IPS-20b (cell line): ENCODE results near the gene NID1.
"Not testable (repeated sequence)": the region's sequence is repeated elsewhere in the genome, so short reads cannot be mapped to it uniquely, and the experiment has no call there.

Source experiments
- H3K27ac ChIP-seq: one replicate; pipeline ENCODE4 v1.5.1; 2013; ENCODE audit warnings: low read length
- H3K27me3 ChIP-seq: 2 replicates; pipeline ENCODE4 v1.6.1; 2013; ENCODE audit warnings: mild to moderate bottlenecking, low read length, inconsistent platforms; ENCODE audit not compliant: insufficient read depth
- H3K36me3 ChIP-seq: 2 replicates; pipeline ENCODE4 v1.6.1; 2013; ENCODE audit warnings: low read depth, mild to moderate bottlenecking, inconsistent platforms, low read length, moderate library complexity; ENCODE audit not compliant: insufficient read depth
- H3K4me1 ChIP-seq: 2 replicates; pipeline ENCODE4 v1.6.1; 2013; ENCODE audit warnings: mild to moderate bottlenecking, control low read depth, inconsistent platforms, low read length, moderate library complexity; ENCODE audit not compliant: insufficient read depth
- H3K4me3 ChIP-seq: 2 replicates; pipeline ENCODE4 v1.5.1; 2013; ENCODE audit warnings: mild to moderate bottlenecking, low read length, inconsistent platforms
- H3K9ac ChIP-seq: 2 replicates; pipeline ENCODE4 v1.6.1; 2013; ENCODE audit warnings: low read depth, mild to moderate bottlenecking, inconsistent platforms, low read length, moderate library complexity
- H3K9me3 ChIP-seq: 2 replicates; pipeline ENCODE4 v1.6.1; 2013; ENCODE audit warnings: mild to moderate bottlenecking, low read depth, low read length, inconsistent platforms; ENCODE audit not compliant: insufficient read depth

Gene NID1

GRCh38 chr1:235937123-235937522 lies 127.8 kb downstream of the NID1 start:
- no peaks in the 10 kb centered on the region for H3K36me3 ChIP-seq
- H3K27me3 ChIP-seq: peaks cover 4% of the 10 kb centered on the region; the same call in 1 of the 2 replicates
- H3K9ac ChIP-seq: no peak overlapping the region
- H3K4me3 ChIP-seq: no peak overlapping the region
- no peak overlapping the region for H3K27ac ChIP-seq
- no peaks in the 10 kb centered on the region for H3K4me1 ChIP-seq
- H3K9me3 ChIP-seq: no peaks in the 10 kb centered on the region

GRCh38 chr1:235935235-235936225 lies 129.4 kb downstream of the NID1 start:
- Histone ChIP-seq H3K9ac (no peak overlapping the region), H3K27me3 (peaks cover 11% of the 10 kb centered on the region; the same call in 1 of the 2 replicates), H3K36me3 (no peaks in the 10 kb centered on the region), H3K27ac (no peak overlapping the region), H3K4me1 (no peaks in the 10 kb centered on the region), H3K4me3 (no peak overlapping the region), H3K9me3 (no peaks in the 10 kb centered on the region)

GRCh38 chr1:235933766-235934116 lies 131.1 kb downstream of the NID1 start:
- Histone ChIP-seq H3K9me3 (no peaks in the 10 kb centered on the region), H3K9ac (no peak overlapping the region), H3K4me1 (no peaks in the 10 kb centered on the region), H3K36me3 (no peaks in the 10 kb centered on the region), H3K4me3 (no peak overlapping the region), H3K27ac (no peak overlapping the region), H3K27me3 (peaks cover 11% of the 10 kb centered on the region; the same call in 1 of the 2 replicates)

- peaks cover 11% of the 10 kb centered on the region; the same call in 1 of the 2 replicates for H3K27me3 ChIP-seq
- H3K9me3 ChIP-seq: no peaks in the 10 kb centered on the region
- H3K9ac ChIP-seq: no peak overlapping the region
- no peaks in the 10 kb centered on the region for H3K36me3 ChIP-seq
- no peak overlapping the region for H3K27ac ChIP-seq
- no peak overlapping the region for H3K4me3 ChIP-seq
- H3K4me1 ChIP-seq: no peaks in the 10 kb centered on the region
Observed at GRCh38 chr1:235933017-235933765, 131.7 kb downstream of the NID1 start.

- no peaks in the 10 kb centered on the region for H3K36me3 ChIP-seq
- H3K4me1 ChIP-seq: no peaks in the 10 kb centered on the region
- no peak overlapping the region for H3K27ac ChIP-seq
- no peak overlapping the region for H3K4me3 ChIP-seq
- no peaks in the 10 kb centered on the region for H3K9me3 ChIP-seq
- peaks cover 11% of the 10 kb centered on the region; the same call in 1 of the 2 replicates for H3K27me3 ChIP-seq
- H3K9ac ChIP-seq: no peak overlapping the region
Observed at GRCh38 chr1:235932090-235932510, 132.8 kb downstream of the NID1 start.

- Histone ChIP-seq H3K4me1 (no peaks in the 10 kb centered on the region), H3K27ac (no peak overlapping the region), H3K9me3 (no peaks in the 10 kb centered on the region), H3K9ac (no peak overlapping the region), H3K4me3 (no peak overlapping the region), H3K27me3 (peaks cover 11% of the 10 kb centered on the region; the same call in 1 of the 2 replicates), H3K36me3 (no peaks in the 10 kb centered on the region)
Observed at GRCh38 chr1:235931171-235931738, 133.6 kb downstream of the NID1 start.

GRCh38 chr1:235930543-235930942 lies 134.3 kb downstream of the NID1 start:
- no peak overlapping the region for H3K4me3 ChIP-seq
- H3K27ac ChIP-seq: no peak overlapping the region
- H3K9me3 ChIP-seq: no peaks in the 10 kb centered on the region
- H3K9ac ChIP-seq: no peak overlapping the region
- H3K36me3 ChIP-seq: no peaks in the 10 kb centered on the region
- peaks cover 11% of the 10 kb centered on the region; the same call in 1 of the 2 replicates for H3K27me3 ChIP-seq
- H3K4me1 ChIP-seq: no peaks in the 10 kb centered on the region

GRCh38 chr1:235929216-235929615 lies 135.7 kb downstream of the NID1 start:
- no peaks in the 10 kb centered on the region for H3K4me1 ChIP-seq
- no peak overlapping the region for H3K9ac ChIP-seq
- H3K27ac ChIP-seq: no peak overlapping the region
- no peak overlapping the region for H3K4me3 ChIP-seq
- H3K36me3 ChIP-seq: no peaks in the 10 kb centered on the region
- peaks cover 11% of the 10 kb centered on the region; the same call in 1 of the 2 replicates for H3K27me3 ChIP-seq
- H3K9me3 ChIP-seq: no peaks in the 10 kb centered on the region

GRCh38 chr1:235928197-235928596 lies 136.7 kb downstream of the NID1 start:
- Histone ChIP-seq H3K9ac (no peak overlapping the region), H3K36me3 (no peaks in the 10 kb centered on the region), H3K4me1 (no peaks in the 10 kb centered on the region), H3K27ac (no peak overlapping the region), H3K27me3 (peaks cover 16% of the 10 kb centered on the region; the same call in 1 of the 2 replicates), H3K4me3 (no peak overlapping the region), H3K9me3 (no peaks in the 10 kb centered on the region)

- peaks cover 22% of the 10 kb centered on the region; the same call in 1 of the 2 replicates for H3K27me3 ChIP-seq
- not testable (repeated sequence) for H3K27ac ChIP-seq, H3K36me3 ChIP-seq, H3K4me1 ChIP-seq, H3K9ac ChIP-seq, H3K9me3 ChIP-seq, H3K4me3 ChIP-seq
Observed at GRCh38 chr1:235927551-235927950, 137.3 kb downstream of the NID1 start.
